Coronary artery (tissue), 2 donors: ENCODE results near the gene LHFPL6.

ENCODE experiments used
- DNase-seq: peaks from one replicate; pipeline ENCODE4 v3.0.0-alpha.2; 2017; ENCODE audit warnings: low spot score
- H3K27ac ChIP-seq, 2 donors: fragments of 200-600 bp; sonication (generic); one replicate each; pipeline ENCODE4 v1.5.1; 2016 to 2019
- H3K4me3 ChIP-seq: fragments of 200-600 bp; sonication (generic); 2 replicates; pipeline ENCODE4 v1.5.1; 2016; ENCODE audit warnings: mild to moderate bottlenecking, moderate library complexity
- CTCF ChIP-seq: fragments of 200-600 bp; sonication (generic); IDR thresholded peaks from one replicate; pipeline ENCODE4 v1.5.1; 2019; ENCODE audit warnings: antibody characterized with exemption

The LHFPL6 gene

GRCh38 chr13:39533651-39534150 lies 69.3 kb downstream of the LHFPL6 start:
- no peak for DNase-seq
- no peak overlapping the region for H3K27ac ChIP-seq
- no peak for TF ChIP-seq CTCF
- H3K4me3 ChIP-seq, result no peak overlapping the region

- no peak overlapping the region for H3K27ac ChIP-seq
- TF ChIP-seq CTCF, result no peak
- no peak overlapping the region for H3K4me3 ChIP-seq
- DNase-seq, result no peak
Measured at GRCh38 chr13:39531646-39532045, 71.3 kb downstream of the LHFPL6 start.

- Histone ChIP-seq H3K4me3 (no peak overlapping the region), H3K27ac (no peak overlapping the region)
- TF ChIP-seq CTCF, result no peak
- no peak for DNase-seq
Measured at GRCh38 chr13:39530916-39531315, 72.1 kb downstream of the LHFPL6 start.

- no peak for TF ChIP-seq CTCF
- Histone ChIP-seq H3K4me3 (peak overlapping the region; percentile 11), H3K27ac (peak overlapping the region in 1 of 2 donors; percentile 66)
- no peak for DNase-seq
Measured at GRCh38 chr13:39528661-39528980, 74.4 kb downstream of the LHFPL6 start.

- no peak for TF ChIP-seq CTCF
- DNase-seq, result no peak
- peak overlapping the region; percentile 11 for H3K4me3 ChIP-seq
- peak overlapping the region; percentile 27 to 66 for H3K27ac ChIP-seq
Measured at GRCh38 chr13:39527961-39528660, 74.9 kb downstream of the LHFPL6 start.

- no peak for DNase-seq
- TF ChIP-seq CTCF, result no peak
- Histone ChIP-seq H3K27ac (peak overlapping the region in 1 of 2 donors; percentile 10), H3K4me3 (no peak overlapping the region)
Measured at GRCh38 chr13:39527301-39527700, 75.7 kb downstream of the LHFPL6 start.

GRCh38 chr13:39526499-39526898 lies 76.5 kb downstream of the LHFPL6 start:
- no peak for TF ChIP-seq CTCF
- Histone ChIP-seq H3K4me3 (no peak overlapping the region), H3K27ac (peak overlapping the region in 1 of 2 donors; percentile 26)
- DNase-seq, result no peak
